ENCODE results near the gene AHNAK. TPM values are rescaled to one million over a fixed set of nuclear protein-coding genes. Genes with fewer than 3 reads are reported as not detected.
"Not testable (repeated sequence)": the region's sequence is repeated elsewhere in the genome, so short reads cannot be mapped to it uniquely, and the experiment has no call there.

The AHNAK gene
- total and polyA plus RNA-seq, 8 donors = 176 to 636 (median 219) TPM

DNA sequence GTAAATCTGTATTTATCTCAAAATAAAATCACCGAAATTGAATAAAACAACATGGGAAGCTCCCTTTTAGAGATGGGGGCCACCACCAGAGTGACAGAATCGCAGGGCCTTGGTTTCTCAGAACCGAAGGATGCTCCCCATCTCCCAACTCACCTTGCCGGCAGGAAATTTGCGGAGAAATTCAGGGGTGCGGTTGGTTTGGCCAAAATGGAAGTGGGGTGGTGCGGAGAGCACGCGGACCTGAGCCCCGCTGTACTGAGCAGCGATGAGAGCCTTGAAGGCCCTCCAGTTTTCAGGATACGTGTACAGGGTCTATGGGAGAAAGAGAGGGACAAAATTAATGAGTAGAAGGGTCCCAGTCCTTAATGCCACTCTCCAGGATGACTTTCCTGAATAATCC is 25.8 kb upstream of the AHNAK start:
- peak overlapping the region in 1 of 2 donors; percentile 88 for H3K27ac ChIP-seq

DNA sequence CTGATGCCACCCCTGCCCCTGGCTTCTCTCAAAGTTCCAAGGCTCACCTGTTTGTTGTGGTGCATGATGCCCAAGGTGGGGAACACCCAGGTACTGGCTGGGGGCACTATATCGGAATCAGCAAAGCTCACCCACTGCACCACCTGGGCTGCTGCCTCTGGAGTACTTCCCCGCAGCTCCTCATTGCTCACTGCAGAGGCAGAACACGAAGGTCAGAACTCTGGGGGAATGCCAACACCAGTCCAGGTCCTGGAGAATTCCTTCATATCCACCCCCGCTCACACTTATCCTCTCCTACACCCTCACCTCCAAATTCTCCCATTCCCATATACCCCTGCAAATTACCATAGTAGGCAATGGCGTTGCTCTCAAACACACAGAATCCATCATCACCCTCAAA is 24.9 kb upstream of the AHNAK start:
- H3K4me3 ChIP-seq; H3K27ac ChIP-seq; intact Hi-C loops (cut with DNase I); H3K9me3 ChIP-seq; H3K27me3 ChIP-seq; ATAC-seq; DNase-seq: not testable (repeated sequence)
- H3K36me3 ChIP-seq = peaks cover 5 to 67% of the 10 kb centered on the region in 2 donors
- peaks cover 18 to 76% of the 10 kb centered on the region in 2 donors for H3K4me1 ChIP-seq

More for the DNA sequence above, 25.8 kb upstream of the AHNAK start:
- peak overlapping the region; percentile 68 to 77 for H3K4me3 ChIP-seq
- H3K4me1 ChIP-seq = peaks cover 18 to 80% of the 10 kb centered on the region in 2 donors
- peaks cover 5 to 66% of the 10 kb centered on the region in 2 donors for H3K36me3 ChIP-seq
- intact Hi-C loops (cut with DNase I) = no loop called here
- DNase-seq (no peak), ATAC-seq (no peak)
- no peaks in the 10 kb centered on the region for H3K9me3 ChIP-seq
- H3K27me3 ChIP-seq = no peaks in the 10 kb centered on the region
- TF ChIP-seq, protein P1, sequence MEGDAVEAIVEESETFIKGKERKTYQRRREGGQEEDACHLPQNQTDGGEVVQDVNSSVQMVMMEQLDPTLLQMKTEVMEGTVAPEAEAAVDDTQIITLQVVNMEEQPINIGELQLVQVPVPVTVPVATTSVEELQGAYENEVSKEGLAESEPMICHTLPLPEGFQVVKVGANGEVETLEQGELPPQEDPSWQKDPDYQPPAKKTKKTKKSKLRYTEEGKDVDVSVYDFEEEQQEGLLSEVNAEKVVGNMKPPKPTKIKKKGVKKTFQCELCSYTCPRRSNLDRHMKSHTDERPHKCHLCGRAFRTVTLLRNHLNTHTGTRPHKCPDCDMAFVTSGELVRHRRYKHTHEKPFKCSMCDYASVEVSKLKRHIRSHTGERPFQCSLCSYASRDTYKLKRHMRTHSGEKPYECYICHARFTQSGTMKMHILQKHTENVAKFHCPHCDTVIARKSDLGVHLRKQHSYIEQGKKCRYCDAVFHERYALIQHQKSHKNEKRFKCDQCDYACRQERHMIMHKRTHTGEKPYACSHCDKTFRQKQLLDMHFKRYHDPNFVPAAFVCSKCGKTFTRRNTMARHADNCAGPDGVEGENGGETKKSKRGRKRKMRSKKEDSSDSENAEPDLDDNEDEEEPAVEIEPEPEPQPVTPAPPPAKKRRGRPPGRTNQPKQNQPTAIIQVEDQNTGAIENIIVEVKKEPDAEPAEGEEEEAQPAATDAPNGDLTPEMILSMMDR (IDR thresholded peaks at IDR 0.05) = no peak

DNA sequence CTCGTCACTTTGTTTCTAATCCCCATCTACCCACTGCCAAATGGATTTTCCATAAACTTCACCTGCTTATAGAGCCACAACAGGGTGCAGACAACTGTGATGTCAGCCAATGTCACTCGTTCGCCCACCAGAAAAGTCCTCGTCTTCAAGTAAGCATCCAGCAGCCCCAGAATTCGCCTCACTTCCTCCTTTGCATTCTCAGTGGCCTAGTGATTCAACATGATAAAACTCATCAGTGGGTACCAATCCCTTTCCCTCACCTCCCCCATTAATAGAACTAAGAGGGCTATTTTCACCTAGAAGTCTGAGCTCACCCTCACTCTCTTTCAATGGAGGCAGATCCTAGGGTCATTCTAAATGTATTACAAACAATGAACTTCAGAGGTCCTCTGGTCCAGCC is 24.3 kb upstream of the AHNAK start:
- peaks cover 18 to 76% of the 10 kb centered on the region in 2 donors for H3K4me1 ChIP-seq
- peaks cover 5 to 67% of the 10 kb centered on the region in 2 donors for H3K36me3 ChIP-seq
- intact Hi-C loops (cut with DNase I); ATAC-seq; DNase-seq; H3K27ac ChIP-seq; H3K27me3 ChIP-seq; H3K4me3 ChIP-seq; H3K9me3 ChIP-seq: not testable (repeated sequence)

DNA sequence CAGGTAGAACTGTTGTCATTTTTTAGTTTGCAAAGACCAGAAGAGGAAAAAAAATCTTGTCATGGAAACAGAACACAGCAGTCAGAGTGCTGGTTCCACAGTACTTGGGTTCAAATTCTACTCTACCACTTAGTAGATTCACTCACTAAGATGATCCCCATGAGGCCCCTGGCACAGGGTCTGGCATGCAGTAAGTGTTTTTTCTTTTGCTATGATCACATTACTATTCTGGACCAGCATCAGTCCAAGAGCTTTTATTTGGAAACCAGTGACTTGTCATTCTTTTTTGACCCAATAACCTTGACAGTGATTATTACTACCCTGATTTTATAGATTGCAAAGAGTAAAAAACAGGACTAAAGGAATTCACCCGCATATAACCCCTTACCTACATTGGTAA is 23.0 kb upstream of the AHNAK start:
- no peaks in the 10 kb centered on the region for H3K27me3 ChIP-seq
- no peak for ATAC-seq
- peaks cover 5 to 80% of the 10 kb centered on the region in 2 donors for H3K36me3 ChIP-seq
- TF ChIP-seq, protein P1 (IDR thresholded peaks at IDR 0.05) = no peak
- no peak overlapping the region for H3K27ac ChIP-seq
- no peak overlapping the region for H3K4me3 ChIP-seq
- intact Hi-C loops (cut with DNase I) = no loop called here
- no peaks in the 10 kb centered on the region for H3K9me3 ChIP-seq
- no peak for DNase-seq
- peaks cover 14 to 72% of the 10 kb centered on the region in 2 donors for H3K4me1 ChIP-seq

DNA sequence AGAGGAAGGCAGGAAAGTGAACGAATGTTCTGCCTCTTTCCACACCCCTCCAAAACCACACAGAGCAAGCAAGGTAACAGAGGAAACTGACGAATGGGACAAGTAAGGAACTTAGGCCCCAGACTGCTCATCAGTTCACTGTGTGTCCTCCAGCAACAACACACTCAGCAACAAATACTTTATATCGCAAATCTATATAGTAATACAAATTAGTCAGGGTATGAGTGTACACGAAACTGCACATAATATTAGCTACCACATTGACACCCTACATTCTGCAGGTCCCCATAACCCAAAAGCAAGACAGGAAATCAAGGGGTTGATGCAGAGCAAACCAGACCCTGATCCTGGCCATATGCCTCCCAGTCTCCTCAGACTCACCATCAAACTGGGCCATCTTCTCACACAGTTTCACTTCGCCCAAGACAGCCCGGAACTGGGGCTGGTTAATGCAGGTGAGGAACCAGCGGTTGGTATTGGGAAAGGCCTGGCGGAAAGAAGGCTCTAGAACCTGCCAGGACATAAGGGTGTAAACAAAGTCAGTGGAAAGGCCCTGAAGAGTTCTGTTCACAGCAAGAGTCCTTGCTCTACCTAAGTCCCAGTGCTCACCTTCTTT is 20.5 kb upstream of the AHNAK start:
- Histone ChIP-seq H3K9me3 (no peaks in the 10 kb centered on the region), H3K4me1 (peaks cover 6 to 57% of the 10 kb centered on the region in 2 donors), H3K27me3 (no peaks in the 10 kb centered on the region), H3K36me3 (peaks cover 4 to 100% of the 10 kb centered on the region in 2 donors), H3K4me3 (no peak overlapping the region), H3K27ac (peak overlapping the region in 1 of 2 donors; percentile 33)
- ATAC-seq = no peak
- TF ChIP-seq, protein P1 (IDR thresholded peaks at IDR 0.05) = no peak
- intact Hi-C loops (cut with DNase I) = no loop called here
- DNase-seq = no peak

DNA sequence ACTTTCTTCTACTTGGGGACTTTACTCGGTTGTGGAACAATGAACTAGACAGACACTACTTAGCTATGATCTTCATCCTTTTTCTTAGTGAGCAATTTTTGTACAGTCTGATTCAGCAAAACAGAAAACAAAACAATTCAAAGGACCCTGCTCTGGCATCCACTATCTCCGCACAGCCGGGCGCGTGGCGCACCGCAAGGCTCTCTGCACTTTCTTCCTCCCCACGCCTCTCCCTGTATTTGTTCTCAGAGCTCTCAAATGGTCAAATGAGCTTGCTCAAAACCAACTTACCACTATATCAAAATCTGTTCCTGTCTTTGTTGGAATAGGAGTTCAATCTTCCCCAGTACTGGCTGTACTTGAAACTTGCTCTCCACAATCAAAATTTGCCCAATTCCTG is 19.6 kb upstream of the AHNAK start:
- ATAC-seq = no peak
- Histone ChIP-seq H3K4me1 (peaks cover under 1 to 50% of the 10 kb centered on the region in 2 donors), H3K27me3 (no peaks in the 10 kb centered on the region), H3K9me3 (no peaks in the 10 kb centered on the region), H3K27ac (no peak overlapping the region), H3K36me3 (peaks cover 0 to 100% of the 10 kb centered on the region in 2 donors), H3K4me3 (no peak overlapping the region)
- TF ChIP-seq, protein P1 (IDR thresholded peaks at IDR 0.05) = no peak
- intact Hi-C loops (cut with DNase I) = no loop called here
- DNase-seq = no peak

All from left lung (tissue), 10 donors.